ENCODE data around the gene MEF2A. TPM values are rescaled to one million over a fixed set of nuclear protein-coding genes. Genes with fewer than 3 reads are reported as not detected.

Gene MEF2A
- polyA plus RNA-seq, 6 donors from 2014 or later, result 27.1 to 56.6 (median 40.9) TPM

GRCh38 chr15:99593070-99593469 is 27.3 kb downstream of the MEF2A start:
- H3K27ac Mint-ChIP-seq, result no peak overlapping the region
- ATAC-seq (ENCODE audit: low read depth in 2 of 2) (no peak), DNase-seq (no peak)
- no peaks in the 10 kb centered on the region for H3K27me3 Mint-ChIP-seq
- peak overlapping the region in 2 of 8 donors; percentile 21 to 44 for H3K4me3 Mint-ChIP-seq
- H3K4me1 Mint-ChIP-seq, result peaks cover 55 to 71% (median 65%) of the 10 kb centered on the region in 3 donors
- peaks cover 10 to 16% of the 10 kb centered on the region in 2 donors for H3K36me3 Mint-ChIP-seq
- H3K9me3 Mint-ChIP-seq, result peaks cover 4 to 19% (median 8%) of the 10 kb centered on the region in 7 donors

GRCh38 chr15:99594916-99595315 is 29.1 kb downstream of the MEF2A start:
- peaks cover 49 to 62% (median 61%) of the 10 kb centered on the region in 3 donors for H3K4me1 Mint-ChIP-seq
- no peak overlapping the region for H3K4me3 Mint-ChIP-seq
- H3K9me3 Mint-ChIP-seq, result peaks cover 4 to 22% (median 8%) of the 10 kb centered on the region in 7 donors
- H3K27me3 Mint-ChIP-seq, result no peaks in the 10 kb centered on the region
- H3K36me3 Mint-ChIP-seq, result peaks cover 18 to 26% of the 10 kb centered on the region in 2 donors
- DNase-seq (no peak), ATAC-seq (ENCODE audit: low read depth in 2 of 2) (no peak)
- peak overlapping the region in 2 of 6 donors; percentile 12 to 75 for H3K27ac Mint-ChIP-seq

- Mint-ChIP-seq H3K4me1 (peaks cover 46 to 65% (median 63%) of the 10 kb centered on the region in 3 donors), H3K27me3 (no peaks in the 10 kb centered on the region), H3K4me3 (peak overlapping the region in 2 of 8 donors; percentile 7 to 21), H3K36me3 (peaks cover 42 to 45% of the 10 kb centered on the region in 2 donors), H3K9me3 (peaks cover 4 to 24% (median 11%) of the 10 kb centered on the region in 7 donors), H3K27ac (peak overlapping the region in 2 of 6 donors; percentile 2 to 26)
- DNase-seq (no peak), ATAC-seq (ENCODE audit: low read depth in 2 of 2) (no peak)
Measured at GRCh38 chr15:99598296-99598695, 32.5 kb downstream of the MEF2A start.

GRCh38 chr15:99603828-99604227 is 38.0 kb downstream of the MEF2A start:
- Mint-ChIP-seq H3K27me3 (no peaks in the 10 kb centered on the region), H3K27ac (peak overlapping the region in 3 of 6 donors; percentile 48 to 93 (median 76)), H3K4me1 (peaks cover 66 to 91% (median 82%) of the 10 kb centered on the region in 3 donors), H3K4me3 (peak overlapping the region in 2 of 8 donors; percentile 31 to 33), H3K36me3 (peaks cover 25 to 29% of the 10 kb centered on the region in 2 donors), H3K9me3 (peaks cover 0 to 7% (median 2%) of the 10 kb centered on the region in 7 donors)
- DNase-seq, result no peak
- ATAC-seq (ENCODE audit: low read depth in 2 of 2), result no peak

GRCh38 chr15:99604865-99605264 is 39.1 kb downstream of the MEF2A start:
- ATAC-seq (ENCODE audit: low read depth in 2 of 2) (no peak), DNase-seq (no peak)
- Mint-ChIP-seq H3K36me3 (peaks cover 25 to 27% of the 10 kb centered on the region in 2 donors), H3K27me3 (no peaks in the 10 kb centered on the region), H3K4me3 (peak overlapping the region in 4 of 8 donors; percentile 9 to 70 (median 42)), H3K27ac (peak overlapping the region in 4 of 6 donors; percentile 69 to 86 (median 74)), H3K9me3 (peaks cover 0 to 7% (median 2%) of the 10 kb centered on the region in 7 donors), H3K4me1 (peaks cover 68 to 89% (median 84%) of the 10 kb centered on the region in 3 donors)

- H3K4me1 Mint-ChIP-seq, result peaks cover 62 to 83% (median 78%) of the 10 kb centered on the region in 3 donors
- peaks cover 18 to 21% of the 10 kb centered on the region in 2 donors for H3K36me3 Mint-ChIP-seq
- peaks cover 0 to under 1% (median 0%) of the 10 kb centered on the region in 7 donors for H3K9me3 Mint-ChIP-seq
- DNase-seq (no peak), ATAC-seq (ENCODE audit: low read depth in 2 of 2) (no peak)
- H3K27ac Mint-ChIP-seq, result peak overlapping the region in 3 of 6 donors; percentile 69 to 78 (median 70)
- no peaks in the 10 kb centered on the region for H3K27me3 Mint-ChIP-seq
- peak overlapping the region in 5 of 8 donors; percentile 4 to 67 (median 26) for H3K4me3 Mint-ChIP-seq
Measured at GRCh38 chr15:99605490-99605931, 39.7 kb downstream of the MEF2A start.

GRCh38 chr15:99605990-99606389 is 40.2 kb downstream of the MEF2A start:
- Mint-ChIP-seq H3K36me3 (peaks cover 13 to 20% of the 10 kb centered on the region in 2 donors), H3K27me3 (no peaks in the 10 kb centered on the region), H3K4me3 (peak overlapping the region in 3 of 8 donors; percentile 17 to 68 (median 36)), H3K4me1 (peaks cover 64 to 84% (median 82%) of the 10 kb centered on the region in 3 donors), H3K27ac (peak overlapping the region in 3 of 6 donors; percentile 70 to 83 (median 78)), H3K9me3 (no peaks in the 10 kb centered on the region)
- DNase-seq (no peak), ATAC-seq (ENCODE audit: low read depth in 2 of 2) (no peak)

- no peaks in the 10 kb centered on the region for H3K27me3 Mint-ChIP-seq
- peak overlapping the region in 4 of 6 donors; percentile 77 to 91 (median 80) for H3K27ac Mint-ChIP-seq
- H3K9me3 Mint-ChIP-seq, result no peaks in the 10 kb centered on the region
- peaks cover 7 to 15% of the 10 kb centered on the region in 2 donors for H3K36me3 Mint-ChIP-seq
- DNase-seq (no peak), ATAC-seq (ENCODE audit: low read depth in 2 of 2) (no peak)
- peaks cover 66 to 85% (median 81%) of the 10 kb centered on the region in 3 donors for H3K4me1 Mint-ChIP-seq
- peak overlapping the region in 2 of 8 donors; percentile 5 to 25 for H3K4me3 Mint-ChIP-seq
Measured at GRCh38 chr15:99606646-99607045, 40.9 kb downstream of the MEF2A start.

- Mint-ChIP-seq H3K4me3 (no peak overlapping the region), H3K27ac (peak overlapping the region in 4 of 6 donors; percentile 34 to 76 (median 70)), H3K27me3 (no peaks in the 10 kb centered on the region), H3K4me1 (peaks cover 43 to 73% (median 64%) of the 10 kb centered on the region in 3 donors), H3K9me3 (no peaks in the 10 kb centered on the region), H3K36me3 (no peaks in the 10 kb centered on the region)
- ATAC-seq (ENCODE audit: low read depth in 2 of 2) (no peak), DNase-seq (no peak)
Measured at GRCh38 chr15:99613481-99613880, 47.7 kb downstream of the MEF2A start.

- DNase-seq (no peak), ATAC-seq (ENCODE audit: low read depth in 2 of 2) (peak; percentile 64)
- H3K9me3 Mint-ChIP-seq, result no peaks in the 10 kb centered on the region
- no peaks in the 10 kb centered on the region for H3K36me3 Mint-ChIP-seq
- no peaks in the 10 kb centered on the region for H3K27me3 Mint-ChIP-seq
- H3K27ac Mint-ChIP-seq, result peak overlapping the region; percentile 25 to 95 (median 74)
- H3K4me3 Mint-ChIP-seq, result peak overlapping the region in 4 of 8 donors; percentile 3 to 77 (median 43)
- H3K4me1 Mint-ChIP-seq, result peaks cover 45 to 71% (median 64%) of the 10 kb centered on the region in 3 donors
Measured at GRCh38 chr15:99613887-99614647, 48.3 kb downstream of the MEF2A start.

- Mint-ChIP-seq H3K36me3 (no peaks in the 10 kb centered on the region), H3K27ac (peak overlapping the region; percentile 25 to 95 (median 74)), H3K4me1 (peaks cover 51 to 75% (median 70%) of the 10 kb centered on the region in 3 donors), H3K9me3 (no peaks in the 10 kb centered on the region), H3K4me3 (peak overlapping the region in 6 of 8 donors; percentile 3 to 77 (median 38)), H3K27me3 (no peaks in the 10 kb centered on the region)
- ATAC-seq (ENCODE audit: low read depth in 2 of 2) (peak; percentile 65 to 69), DNase-seq (no peak)
Measured at GRCh38 chr15:99614749-99615288, 49.0 kb downstream of the MEF2A start.

- Mint-ChIP-seq H3K4me3 (no peak overlapping the region), H3K27ac (peak overlapping the region in 2 of 6 donors; percentile 41 to 60), H3K9me3 (no peaks in the 10 kb centered on the region), H3K4me1 (peaks cover 56 to 75% (median 75%) of the 10 kb centered on the region in 3 donors), H3K36me3 (no peaks in the 10 kb centered on the region), H3K27me3 (no peaks in the 10 kb centered on the region)
- ATAC-seq (ENCODE audit: low read depth in 2 of 2) (no peak), DNase-seq (no peak)
Measured at GRCh38 chr15:99615460-99615859, 49.7 kb downstream of the MEF2A start.

- Mint-ChIP-seq H3K4me3 (no peak overlapping the region), H3K27ac (peak overlapping the region in 1 of 6 donors; percentile 66), H3K36me3 (no peaks in the 10 kb centered on the region), H3K4me1 (peaks cover 54 to 74% (median 73%) of the 10 kb centered on the region in 3 donors), H3K27me3 (no peaks in the 10 kb centered on the region), H3K9me3 (no peaks in the 10 kb centered on the region)
- ATAC-seq (ENCODE audit: low read depth in 2 of 2) (no peak), DNase-seq (no peak)
Measured at GRCh38 chr15:99616129-99616528, 50.3 kb downstream of the MEF2A start.
